ENCODE data around the gene TMEM125.

DNA sequence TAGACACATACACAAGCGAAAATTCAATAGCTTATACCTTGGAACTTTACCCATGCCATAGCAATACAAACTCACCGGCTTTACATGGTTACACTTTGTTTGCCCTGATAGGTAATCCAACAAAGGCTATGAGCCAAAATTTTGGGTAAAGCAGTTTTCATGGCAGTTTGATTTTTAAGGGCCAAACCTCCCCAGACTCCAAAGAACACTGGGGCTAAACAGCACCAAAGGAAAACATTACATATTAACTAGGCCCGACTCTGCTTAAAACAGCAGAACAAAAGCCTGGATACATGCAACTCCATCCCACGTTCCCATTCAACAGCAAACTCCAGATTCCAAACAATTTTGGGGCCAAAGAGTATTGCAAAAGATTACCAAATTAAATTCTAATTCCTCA, 4.4 kb upstream of the TMEM125 start:
- no peak for TF ChIP-seq EZH2 (IDR thresholded peaks at IDR 0.05; ENCODE audit: borderline replicate concordance, control insufficient read depth, low read depth, low read length)
- TF ChIP-seq CTCF (IDR thresholded peaks at IDR 0.05 in 2 of 3, conservative IDR thresholded peaks at IDR 0.05 in 1 of 3; ENCODE audit: control insufficient read depth in 2 of 3, extremely low read depth in 1 of 3, insufficient read depth in 1 of 3, low read depth in 3 of 3, low read length in 3 of 3) = no peak
- TF ChIP-seq ZNF384 (IDR thresholded peaks at IDR 0.05; ENCODE audit: borderline replicate concordance, low read depth, low read length) = no peak
- TF ChIP-seq, protein P1, sequence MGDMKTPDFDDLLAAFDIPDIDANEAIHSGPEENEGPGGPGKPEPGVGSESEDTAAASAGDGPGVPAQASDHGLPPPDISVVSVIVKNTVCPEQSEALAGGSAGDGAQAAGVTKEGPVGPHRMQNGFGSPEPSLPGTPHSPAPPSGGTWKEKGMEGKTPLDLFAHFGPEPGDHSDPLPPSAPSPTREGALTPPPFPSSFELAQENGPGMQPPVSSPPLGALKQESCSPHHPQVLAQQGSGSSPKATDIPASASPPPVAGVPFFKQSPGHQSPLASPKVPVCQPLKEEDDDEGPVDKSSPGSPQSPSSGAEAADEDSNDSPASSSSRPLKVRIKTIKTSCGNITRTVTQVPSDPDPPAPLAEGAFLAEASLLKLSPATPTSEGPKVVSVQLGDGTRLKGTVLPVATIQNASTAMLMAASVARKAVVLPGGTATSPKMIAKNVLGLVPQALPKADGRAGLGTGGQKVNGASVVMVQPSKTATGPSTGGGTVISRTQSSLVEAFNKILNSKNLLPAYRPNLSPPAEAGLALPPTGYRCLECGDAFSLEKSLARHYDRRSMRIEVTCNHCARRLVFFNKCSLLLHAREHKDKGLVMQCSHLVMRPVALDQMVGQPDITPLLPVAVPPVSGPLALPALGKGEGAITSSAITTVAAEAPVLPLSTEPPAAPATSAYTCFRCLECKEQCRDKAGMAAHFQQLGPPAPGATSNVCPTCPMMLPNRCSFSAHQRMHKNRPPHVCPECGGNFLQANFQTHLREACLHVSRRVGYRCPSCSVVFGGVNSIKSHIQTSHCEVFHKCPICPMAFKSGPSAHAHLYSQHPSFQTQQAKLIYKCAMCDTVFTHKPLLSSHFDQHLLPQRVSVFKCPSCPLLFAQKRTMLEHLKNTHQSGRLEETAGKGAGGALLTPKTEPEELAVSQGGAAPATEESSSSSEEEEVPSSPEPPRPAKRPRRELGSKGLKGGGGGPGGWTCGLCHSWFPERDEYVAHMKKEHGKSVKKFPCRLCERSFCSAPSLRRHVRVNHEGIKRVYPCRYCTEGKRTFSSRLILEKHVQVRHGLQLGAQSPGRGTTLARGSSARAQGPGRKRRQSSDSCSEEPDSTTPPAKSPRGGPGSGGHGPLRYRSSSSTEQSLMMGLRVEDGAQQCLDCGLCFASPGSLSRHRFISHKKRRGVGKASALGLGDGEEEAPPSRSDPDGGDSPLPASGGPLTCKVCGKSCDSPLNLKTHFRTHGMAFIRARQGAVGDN (IDR thresholded peaks at IDR 0.05) = no peak
- no peak for TF ChIP-seq EP300 (IDR thresholded peaks at IDR 0.05; ENCODE audit: borderline replicate concordance in 1 of 2, control insufficient read depth in 1 of 2, low read depth in 2 of 2, low read length in 2 of 2)
- TF ChIP-seq LARP7 (IDR thresholded peaks at IDR 0.05) = no peak
- no peak for TF ChIP-seq SP1 (IDR thresholded peaks at IDR 0.05; ENCODE audit: low read depth, low read length)
- TF ChIP-seq TCF3 (IDR thresholded peaks at IDR 0.05; ENCODE audit: borderline replicate concordance, insufficient read depth, low read depth, low read length) = no peak
- TF ChIP-seq, protein P2, sequence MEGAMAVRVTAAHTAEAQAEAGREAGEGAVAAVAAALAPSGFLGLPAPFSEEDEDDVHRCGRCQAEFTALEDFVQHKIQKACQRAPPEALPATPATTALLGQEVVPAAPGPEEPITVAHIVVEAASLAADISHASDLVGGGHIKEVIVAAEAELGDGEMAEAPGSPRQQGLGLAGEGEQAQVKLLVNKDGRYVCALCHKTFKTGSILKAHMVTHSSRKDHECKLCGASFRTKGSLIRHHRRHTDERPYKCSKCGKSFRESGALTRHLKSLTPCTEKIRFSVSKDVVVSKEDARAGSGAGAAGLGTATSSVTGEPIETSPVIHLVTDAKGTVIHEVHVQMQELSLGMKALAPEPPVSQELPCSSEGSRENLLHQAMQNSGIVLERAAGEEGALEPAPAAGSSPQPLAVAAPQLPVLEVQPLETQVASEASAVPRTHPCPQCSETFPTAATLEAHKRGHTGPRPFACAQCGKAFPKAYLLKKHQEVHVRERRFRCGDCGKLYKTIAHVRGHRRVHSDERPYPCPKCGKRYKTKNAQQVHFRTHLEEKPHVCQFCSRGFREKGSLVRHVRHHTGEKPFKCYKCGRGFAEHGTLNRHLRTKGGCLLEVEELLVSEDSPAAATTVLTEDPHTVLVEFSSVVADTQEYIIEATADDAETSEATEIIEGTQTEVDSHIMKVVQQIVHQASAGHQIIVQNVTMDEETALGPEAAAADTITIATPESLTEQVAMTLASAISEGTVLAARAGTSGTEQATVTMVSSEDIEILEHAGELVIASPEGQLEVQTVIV (IDR thresholded peaks at IDR 0.05; ENCODE audit: borderline replicate concordance, partially characterized antibody) = no peak

Measured in GM12878 (cell line).